MM.1S (cell line): ENCODE results near the gene ANKS1B.

Experiments
- DNase-seq: peaks from one replicate; pipeline ENCODE4 v3.0.0-alpha.2; 2015
- H2AFZ ChIP-seq: fragments of 300-600 bp; sonication (generic); 2 replicates; pipeline ENCODE4 v1.6.0; 2016; ENCODE audit warnings: antibody characterized with exemption, low read length
- H3F3A ChIP-seq: fragments of 300-600 bp; sonication (generic); 2 replicates; pipeline ENCODE4 v1.6.1; 2016; ENCODE audit warnings: mild to moderate bottlenecking, antibody characterized with exemption, low read length, moderate library complexity, mixed read lengths; ENCODE audit not compliant: insufficient read depth
- H3K27ac ChIP-seq: fragments of 300-600 bp; sonication (generic); 2 replicates; pipeline ENCODE4 v1.5.1; 2016; ENCODE audit warnings: mild to moderate bottlenecking, low read length
- H3K27me3 ChIP-seq: fragments of 300-600 bp; sonication (generic); replicated peaks from 2 replicates; pipeline ENCODE4 v1.6.0; 2016; ENCODE audit warnings: low read length; ENCODE audit not compliant: insufficient read depth
- H3K36me3 ChIP-seq: fragments of 300-600 bp; sonication (generic); replicated peaks from 2 replicates; pipeline ENCODE4 v1.6.1; 2016; ENCODE audit warnings: mild to moderate bottlenecking, low read length, mixed read lengths; ENCODE audit not compliant: insufficient read depth
- H3K4me1 ChIP-seq: fragments of 300-600 bp; sonication (generic); 2 replicates; pipeline ENCODE4 v1.6.1; 2016; ENCODE audit warnings: low read length, mixed read lengths
- H3K4me2 ChIP-seq: fragments of 300-600 bp; sonication (generic); 2 replicates; pipeline ENCODE4 v1.6.0; 2016; ENCODE audit warnings: low read depth, low read length
- H3K4me3 ChIP-seq: fragments of 300-600 bp; sonication (generic); 2 replicates; pipeline ENCODE4 v1.5.1; 2016; ENCODE audit warnings: low read length, mixed read lengths
- H3K79me2 ChIP-seq: fragments of 300-600 bp; sonication (generic); 2 replicates; pipeline ENCODE4 v1.6.1; 2016; ENCODE audit warnings: mixed run types, low read length, mixed read lengths
- H3K9ac ChIP-seq: fragments of 300-600 bp; sonication (generic); 2 replicates; pipeline ENCODE4 v1.6.1; 2016; ENCODE audit warnings: low read length, mixed read lengths
- H3K9me2 ChIP-seq: fragments of 300-600 bp; sonication (generic); replicated peaks from 2 replicates; pipeline ENCODE4 v1.6.1; 2016; ENCODE audit warnings: mild to moderate bottlenecking, low read length, mixed read lengths; ENCODE audit not compliant: insufficient read depth
- H3K9me3 ChIP-seq: fragments of 300-600 bp; sonication (generic); replicated peaks from 2 replicates; pipeline ENCODE4 v1.6.1; 2016; ENCODE audit warnings: mild to moderate bottlenecking, low read length, mixed read lengths; ENCODE audit not compliant: insufficient read depth
- H4K20me1 ChIP-seq: fragments of 300-600 bp; sonication (generic); 2 replicates; pipeline ENCODE4 v1.6.1; 2016; ENCODE audit warnings: mild to moderate bottlenecking, low read length, moderate library complexity, mixed read lengths; ENCODE audit not compliant: insufficient read depth
- EZH2 ChIP-seq: fragments of 300-600 bp; sonication (generic); optimal IDR thresholded peaks from 2 replicates; pipeline ENCODE3; 2017; ENCODE audit warnings: low read depth, mild to moderate bottlenecking, antibody characterized with exemption, low read length, mixed read lengths
- EZH2phosphoT487 ChIP-seq: fragments of 300-600 bp; sonication (generic); IDR thresholded peaks from 2 replicates; pipeline ENCODE4 v1.6.1; 2018; ENCODE audit warnings: antibody characterized with exemption, low read length
- TF ChIP-seq, protein P1 (sequence below): fragments of 300-600 bp; sonication (generic); IDR thresholded peaks from 2 replicates; pipeline ENCODE4 v1.5.1; 2016; ENCODE audit warnings: antibody characterized with exemption, low read length, mixed read lengths

ANKS1B gene

DNA sequence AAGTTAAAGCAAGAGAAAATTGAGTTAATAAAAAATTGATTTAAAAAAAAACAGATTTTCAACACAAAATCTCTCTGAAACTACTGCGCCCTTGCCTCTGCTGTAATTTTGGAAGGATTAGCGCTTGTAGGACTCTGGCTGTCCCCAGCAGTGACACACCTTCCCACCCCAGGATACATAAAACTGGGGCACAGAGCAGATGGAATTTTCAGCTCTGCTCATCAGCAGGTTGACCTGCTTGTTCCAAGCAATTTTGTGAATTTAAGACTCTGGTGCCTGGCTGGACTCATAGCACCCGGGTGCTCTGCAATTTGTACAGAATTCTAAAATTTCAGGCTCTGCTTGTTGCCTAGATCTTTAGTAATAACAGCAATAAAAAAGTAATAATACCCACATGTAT is 595.0 kb downstream of the ANKS1B start:
- Histone ChIP-seq H3K27me3 (no peaks in the 10 kb centered on the region), H3K9ac (no peak overlapping the region), H3K27ac (no peak overlapping the region), H3K9me2 (no peaks in the 10 kb centered on the region), H3K79me2 (no peaks in the 10 kb centered on the region), H2AFZ (no peak overlapping the region), H3K4me3 (no peak overlapping the region), H3K4me2 (no peak overlapping the region), H4K20me1 (no peaks in the 10 kb centered on the region), H3F3A (no peaks in the 10 kb centered on the region), H3K36me3 (no peaks in the 10 kb centered on the region), H3K4me1 (peaks cover 17% of the 10 kb centered on the region), H3K9me3 (no peaks in the 10 kb centered on the region)
- TF ChIP-seq, protein P1, sequence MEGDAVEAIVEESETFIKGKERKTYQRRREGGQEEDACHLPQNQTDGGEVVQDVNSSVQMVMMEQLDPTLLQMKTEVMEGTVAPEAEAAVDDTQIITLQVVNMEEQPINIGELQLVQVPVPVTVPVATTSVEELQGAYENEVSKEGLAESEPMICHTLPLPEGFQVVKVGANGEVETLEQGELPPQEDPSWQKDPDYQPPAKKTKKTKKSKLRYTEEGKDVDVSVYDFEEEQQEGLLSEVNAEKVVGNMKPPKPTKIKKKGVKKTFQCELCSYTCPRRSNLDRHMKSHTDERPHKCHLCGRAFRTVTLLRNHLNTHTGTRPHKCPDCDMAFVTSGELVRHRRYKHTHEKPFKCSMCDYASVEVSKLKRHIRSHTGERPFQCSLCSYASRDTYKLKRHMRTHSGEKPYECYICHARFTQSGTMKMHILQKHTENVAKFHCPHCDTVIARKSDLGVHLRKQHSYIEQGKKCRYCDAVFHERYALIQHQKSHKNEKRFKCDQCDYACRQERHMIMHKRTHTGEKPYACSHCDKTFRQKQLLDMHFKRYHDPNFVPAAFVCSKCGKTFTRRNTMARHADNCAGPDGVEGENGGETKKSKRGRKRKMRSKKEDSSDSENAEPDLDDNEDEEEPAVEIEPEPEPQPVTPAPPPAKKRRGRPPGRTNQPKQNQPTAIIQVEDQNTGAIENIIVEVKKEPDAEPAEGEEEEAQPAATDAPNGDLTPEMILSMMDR = no peak
- TF ChIP-seq EZH2 = no peak
- no peak for TF ChIP-seq EZH2phosphoT487
- no peak for DNase-seq

DNA sequence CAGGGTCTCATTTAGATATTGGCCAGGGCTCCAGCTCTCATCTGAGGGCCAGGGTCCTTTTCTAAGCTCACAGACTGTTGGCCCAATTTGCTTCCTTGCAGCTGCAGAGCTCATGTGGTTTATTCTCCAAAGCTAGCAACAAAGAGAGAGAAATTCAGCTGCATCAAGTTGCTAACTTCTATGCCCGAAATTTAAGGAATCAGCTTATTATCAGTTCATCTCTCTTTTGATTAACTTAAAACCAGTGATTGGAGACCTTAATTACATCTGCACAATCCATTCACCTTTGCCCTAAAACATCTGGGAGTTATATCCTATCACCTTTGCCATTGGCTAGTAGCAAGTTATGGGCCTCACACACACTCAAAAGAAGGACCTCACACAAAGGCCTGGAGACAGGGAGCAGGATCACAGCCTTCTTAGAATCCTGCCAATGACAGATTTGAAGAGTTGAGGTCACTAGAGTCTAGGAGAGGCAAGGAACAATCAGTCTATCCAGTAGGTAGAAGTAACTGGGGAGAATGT is 596.0 kb downstream of the ANKS1B start:
- Histone ChIP-seq H3K36me3 (no peaks in the 10 kb centered on the region), H3K9me2 (no peaks in the 10 kb centered on the region), H3K9ac (no peak overlapping the region), H2AFZ (no peak overlapping the region), H3K4me2 (no peak overlapping the region), H3K4me1 (peaks cover 7% of the 10 kb centered on the region), H3F3A (no peaks in the 10 kb centered on the region), H3K79me2 (no peaks in the 10 kb centered on the region), H4K20me1 (no peaks in the 10 kb centered on the region), H3K27ac (no peak overlapping the region), H3K9me3 (no peaks in the 10 kb centered on the region), H3K4me3 (no peak overlapping the region), H3K27me3 (no peaks in the 10 kb centered on the region)
- no peak for DNase-seq
- no peak for TF ChIP-seq EZH2
- TF ChIP-seq EZH2phosphoT487 = no peak
- TF ChIP-seq, protein P1 = no peak

DNA sequence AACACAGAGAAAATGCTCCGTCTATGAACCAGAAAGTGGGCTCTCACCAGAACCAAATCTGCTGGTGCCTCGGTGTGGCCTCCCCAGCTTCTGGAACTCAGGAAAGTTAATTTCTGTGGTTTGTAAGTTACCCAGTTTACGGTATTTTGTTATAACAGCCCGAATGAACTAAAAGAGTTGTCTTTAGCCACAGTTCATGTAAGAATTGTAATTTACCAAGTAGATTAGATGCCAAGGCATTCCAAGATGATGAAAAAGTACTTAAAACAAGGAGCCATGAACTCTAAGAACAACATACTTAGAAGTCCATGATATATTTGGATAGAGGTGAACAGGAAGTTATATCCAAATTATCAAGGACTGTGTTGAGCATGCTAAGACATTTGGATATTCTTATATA is 597.1 kb downstream of the ANKS1B start:
- no peaks in the 10 kb centered on the region for H3K4me1 ChIP-seq
- H4K20me1 ChIP-seq = no peaks in the 10 kb centered on the region
- DNase-seq = no peak
- H3K79me2 ChIP-seq = no peaks in the 10 kb centered on the region
- no peak overlapping the region for H3K4me2 ChIP-seq
- H3K9me3 ChIP-seq = no peaks in the 10 kb centered on the region
- no peaks in the 10 kb centered on the region for H3K9me2 ChIP-seq
- H3K36me3 ChIP-seq = no peaks in the 10 kb centered on the region
- no peak overlapping the region for H2AFZ ChIP-seq
- H3K27ac ChIP-seq = no peak overlapping the region
- H3K4me3 ChIP-seq = no peak overlapping the region
- no peak for TF ChIP-seq EZH2phosphoT487
- no peak for TF ChIP-seq EZH2
- TF ChIP-seq, protein P1 = no peak
- no peaks in the 10 kb centered on the region for H3K27me3 ChIP-seq
- no peaks in the 10 kb centered on the region for H3F3A ChIP-seq
- no peak overlapping the region for H3K9ac ChIP-seq
